Measurements from ENCODE around the gene PHC3.

DNA sequence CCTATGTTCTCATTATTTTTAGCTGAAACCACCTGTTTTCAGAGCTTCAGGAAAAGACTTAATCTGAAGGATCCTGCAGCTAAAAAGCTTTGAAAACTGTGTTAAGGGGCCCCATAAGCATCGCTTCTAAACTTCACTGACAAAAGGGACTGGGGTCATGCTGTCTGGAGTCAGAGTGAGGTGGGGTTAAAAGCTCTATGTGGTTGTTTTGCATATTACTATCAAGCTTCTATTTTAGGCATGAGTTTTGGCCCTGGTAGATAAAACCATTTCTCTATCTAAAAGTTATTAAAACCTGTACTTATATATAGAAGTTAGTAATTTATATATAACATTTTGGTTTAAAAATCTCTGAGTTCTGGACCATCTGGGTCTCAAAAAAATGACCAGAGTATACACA, 98.2 kb downstream of the PHC3 start:
- TF ChIP-seq POLR2A (IDR thresholded peaks at IDR 0.05; ENCODE audit: low read length) = no peak
- no peak for TF ChIP-seq GATA1 (IDR thresholded peaks at IDR 0.05; ENCODE audit: low read depth, low read length)

All from erythroblast (primary cell).